Ishikawa (cell line): ENCODE measurements around the gene NDUFA11.

ENCODE experiments used
- CREB1 ChIP-seq: IDR thresholded peaks from 2 replicates; pipeline ENCODE4 v1.6.1; 2012; ENCODE audit warnings: low read depth
- EGR1 ChIP-seq: IDR thresholded peaks from 2 replicates; pipeline ENCODE4 v1.6.1; 2012
- EP300 ChIP-seq: IDR thresholded peaks from 2 replicates; pipeline ENCODE4 v1.6.1; 2012; ENCODE audit warnings: borderline replicate concordance
- MAX ChIP-seq: IDR thresholded peaks from 2 replicates; pipeline ENCODE4 v1.6.1; 2012
- RAD21 ChIP-seq: IDR thresholded peaks from 2 replicates; pipeline ENCODE4 v1.6.1; 2012; ENCODE audit warnings: low read depth
- TAF1 ChIP-seq: IDR thresholded peaks from 2 replicates; pipeline ENCODE4 v1.6.1; 2012; ENCODE audit warnings: low read depth, mild to moderate bottlenecking
- TCF12 ChIP-seq: IDR thresholded peaks from 2 replicates; pipeline ENCODE4 v1.6.1; 2012; ENCODE audit warnings: low read depth
- TEAD4 ChIP-seq: IDR thresholded peaks from 2 replicates; pipeline ENCODE4 v1.6.1; 2012
- YY1 ChIP-seq: IDR thresholded peaks from 2 replicates; pipeline ENCODE4 v1.6.1; 2012; ENCODE audit warnings: low read depth

DNA sequence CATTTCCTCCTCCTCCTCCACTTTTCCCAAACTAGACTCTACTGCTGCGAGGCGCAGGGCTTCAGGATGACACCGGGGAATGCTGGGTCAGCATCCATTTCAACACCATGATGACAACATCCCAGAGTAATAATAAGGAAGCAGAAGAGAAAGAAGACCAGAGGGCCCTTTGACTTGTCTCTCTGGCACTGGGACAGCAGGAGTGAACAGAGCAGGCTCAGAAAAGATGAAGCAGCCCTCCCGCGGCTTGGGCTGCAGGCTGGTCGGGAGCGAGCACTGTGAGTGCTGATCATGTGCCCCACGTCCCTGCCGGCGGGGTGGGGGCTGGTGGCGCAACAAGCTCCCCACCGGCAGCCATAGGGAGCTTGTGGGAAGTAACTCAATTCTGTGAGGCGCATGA, 43.8 kb upstream of the NDUFA11 start:
- no peak for TF ChIP-seq CREB1
- no peak for TF ChIP-seq RAD21
- no peak for TF ChIP-seq EGR1
- no peak for TF ChIP-seq EP300
- no peak for TF ChIP-seq TCF12
- no peak for TF ChIP-seq MAX
- TF ChIP-seq TEAD4: no peak
- TF ChIP-seq YY1: no peak
- no peak for TF ChIP-seq TAF1
